Caco-2 (cell line): ENCODE measurements around the gene SLC4A1. TPM values are rescaled to one million over a fixed set of nuclear protein-coding genes. Genes with fewer than 3 reads are reported as not detected.

ENCODE experiments used
- BruUV-seq: library from RNA; stranded (reverse); fragments of 400-500 nt; replicated peaks from 2 replicates; lab custom pipeline; 2021; lab: Mats Ljungman, UMichigan
- CTCF ChIA-PET: fragments of 300-600 bp; sonication (Branson Sonifier 250); formaldehyde crosslinking; loops from one replicate; lab custom pipeline; 2022; ENCODE audit warnings: antibody characterized with exemption; lab: Charles Lee
- POLR2A ChIA-PET: fragments of 300-600 bp; sonication (Branson Sonifier 250); formaldehyde crosslinking; loops from one replicate; lab custom pipeline; 2022; ENCODE audit warnings: antibody characterized with exemption; lab: Charles Lee
- DNase-seq, 2 experiments: peaks; one replicate each; pipeline versions ENCODE4 v3.0.0 to v3.0.0-alpha.2; 2020 to 2022
- H3K27me3 ChIP-seq: replicated peaks from 2 replicates; pipeline ENCODE4 v1.6.0; 2011; ENCODE audit warnings: low read length; ENCODE audit not compliant: control insufficient read depth, insufficient read depth
- H3K36me3 ChIP-seq: 2 replicates; pipeline ENCODE4 v1.5.1; 2011; ENCODE audit warnings: low read length; ENCODE audit not compliant: control insufficient read depth, insufficient read depth
- H3K4me1 ChIP-seq: fragments of 250-450 bp; sonication (Bioruptor Pico); 2 replicates; pipeline ENCODE4 v1.5.1; 2020; ENCODE audit warnings: mild to moderate bottlenecking
- H3K4me3 ChIP-seq: 2 replicates; pipeline ENCODE4 v1.5.1; 2011; ENCODE audit warnings: low read depth, mild to moderate bottlenecking, control low read depth, low read length
- H3K9me3 ChIP-seq: fragments of 250-450 bp; sonication (Bioruptor Pico); 2 replicates; pipeline ENCODE4 v1.5.1; 2020; ENCODE audit warnings: mild to moderate bottlenecking, moderate library complexity
- H3K27ac Mint-ChIP-seq: one replicate; pipeline ENCODE4 v1.8.0; 2022; ENCODE audit warnings: mixed read lengths; ENCODE audit not compliant: unreplicated experiment
- H3K27me3 Mint-ChIP-seq: one replicate; pipeline ENCODE4 v1.8.0; 2022; ENCODE audit warnings: mixed read lengths; ENCODE audit not compliant: insufficient read depth, unreplicated experiment
- H3K36me3 Mint-ChIP-seq: one replicate; pipeline ENCODE4 v1.8.0; 2022; ENCODE audit warnings: mild to moderate bottlenecking, mixed read lengths; ENCODE audit not compliant: insufficient read depth, unreplicated experiment
- H3K4me1 Mint-ChIP-seq: one replicate; pipeline ENCODE4 v1.8.0; 2022; ENCODE audit warnings: low read depth, mixed read lengths; ENCODE audit not compliant: unreplicated experiment
- H3K4me3 Mint-ChIP-seq: one replicate; pipeline ENCODE4 v1.8.0; 2022; ENCODE audit warnings: mild to moderate bottlenecking, moderate library complexity, mixed read lengths; ENCODE audit not compliant: unreplicated experiment
- H3K9me3 Mint-ChIP-seq: one replicate; pipeline ENCODE4 v1.8.0; 2022; ENCODE audit warnings: mixed read lengths; ENCODE audit not compliant: unreplicated experiment
- intact Hi-C: fragments of 100-400 bp; cut with micrococcal nuclease; formaldehyde crosslinking; loops from one replicate; pipeline ENCODE4 v1.10.0; 2022; ENCODE audit not compliant: unreplicated experiment
- total RNA-seq: library from RNA; stranded (reverse); gene quantifications from 2 replicates; pipeline ENCODE4 v1.2.3, GENCODE V29; 2022
- TF ChIP-seq, protein P1 (sequence below), 2 experiments: fragments of 200-600 bp in 1 of 2; IDR thresholded peaks; 1 replicate in 1 of 2; 2 replicates in 1 of 2; pipeline versions ENCODE4 v1.5.1 to v1.8.0; 2011 to 2022; ENCODE audit warnings: antibody characterized with exemption in 1 of 2, control low read depth in 1 of 2, inconsistent platforms in 1 of 2, low read depth in 1 of 2, low read length in 1 of 2, mild to moderate bottlenecking in 1 of 2, moderate library complexity in 1 of 2; ENCODE audit not compliant: insufficient read depth in 1 of 2, severe bottlenecking in 1 of 2, unreplicated experiment in 1 of 2

SLC4A1 gene
- total RNA-seq, 1 experiment from 2014 or later: not detected

DNA sequence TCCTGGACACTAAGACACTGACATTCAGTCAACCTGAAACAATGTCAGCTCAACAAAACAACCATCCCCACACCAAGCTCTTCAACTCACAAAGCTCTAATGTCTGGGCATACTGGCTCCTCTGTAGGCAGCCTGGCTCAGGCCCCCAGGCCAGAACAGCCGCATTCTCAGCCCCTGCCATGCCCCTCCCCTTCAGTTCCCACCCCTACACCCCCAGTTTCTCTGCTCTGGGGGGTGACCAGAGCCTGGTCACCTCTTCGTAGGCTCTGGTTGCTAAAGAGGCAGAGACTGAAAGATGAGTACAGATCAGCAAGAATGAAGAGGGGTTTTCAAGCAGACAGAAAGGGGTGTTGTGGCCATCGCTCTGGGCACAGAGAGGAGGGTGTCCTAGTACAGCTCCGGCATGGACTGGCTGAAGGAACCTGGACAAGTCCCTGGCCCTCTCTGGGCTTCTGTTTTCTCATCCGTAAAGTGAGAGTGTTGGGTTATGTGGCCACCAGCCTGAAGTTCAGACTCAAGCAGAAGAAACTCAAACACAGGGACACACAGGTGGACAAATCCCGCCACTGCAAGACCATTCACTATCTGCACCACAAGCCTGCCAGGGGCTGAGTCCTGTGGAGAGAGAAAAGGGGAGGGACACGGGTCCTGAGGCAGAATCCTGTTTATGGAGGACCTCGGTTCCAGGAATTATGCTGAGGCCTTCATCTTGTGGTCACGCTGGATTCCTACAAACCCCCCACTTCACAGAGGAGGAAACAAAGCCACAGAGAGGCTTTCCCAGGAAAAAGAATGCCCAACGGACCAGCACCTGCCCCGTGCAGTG lies 987 bp upstream of the SLC4A1 start:
- no peaks in the 10 kb centered on the region for H3K9me3 ChIP-seq
- intact Hi-C loops: no loop called here
- Mint-ChIP-seq H3K9me3 (no peaks in the 10 kb centered on the region), H3K36me3 (no peaks in the 10 kb centered on the region), H3K27me3 (no peaks in the 10 kb centered on the region), H3K27ac (no peak overlapping the region), H3K4me1 (peaks cover 3% of the 10 kb centered on the region), H3K4me3 (no peak overlapping the region)
- no TSS peak for BruUV-seq
- TF ChIP-seq, protein P1, sequence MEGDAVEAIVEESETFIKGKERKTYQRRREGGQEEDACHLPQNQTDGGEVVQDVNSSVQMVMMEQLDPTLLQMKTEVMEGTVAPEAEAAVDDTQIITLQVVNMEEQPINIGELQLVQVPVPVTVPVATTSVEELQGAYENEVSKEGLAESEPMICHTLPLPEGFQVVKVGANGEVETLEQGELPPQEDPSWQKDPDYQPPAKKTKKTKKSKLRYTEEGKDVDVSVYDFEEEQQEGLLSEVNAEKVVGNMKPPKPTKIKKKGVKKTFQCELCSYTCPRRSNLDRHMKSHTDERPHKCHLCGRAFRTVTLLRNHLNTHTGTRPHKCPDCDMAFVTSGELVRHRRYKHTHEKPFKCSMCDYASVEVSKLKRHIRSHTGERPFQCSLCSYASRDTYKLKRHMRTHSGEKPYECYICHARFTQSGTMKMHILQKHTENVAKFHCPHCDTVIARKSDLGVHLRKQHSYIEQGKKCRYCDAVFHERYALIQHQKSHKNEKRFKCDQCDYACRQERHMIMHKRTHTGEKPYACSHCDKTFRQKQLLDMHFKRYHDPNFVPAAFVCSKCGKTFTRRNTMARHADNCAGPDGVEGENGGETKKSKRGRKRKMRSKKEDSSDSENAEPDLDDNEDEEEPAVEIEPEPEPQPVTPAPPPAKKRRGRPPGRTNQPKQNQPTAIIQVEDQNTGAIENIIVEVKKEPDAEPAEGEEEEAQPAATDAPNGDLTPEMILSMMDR (IDR thresholded peaks at IDR 0.05; ENCODE audit: insufficient read depth in 1 of 2, low read depth in 1 of 2, low read length in 1 of 2, severe bottlenecking in 1 of 2, unreplicated experiment in 1 of 2): no peak
- CTCF ChIA-PET: interaction anchor here (1.0 kb wide), 1 partner anchor 58 kb away, joined by 3 read pairs; no protein-coding TSS in a partner anchor
- H3K36me3 ChIP-seq: no peaks in the 10 kb centered on the region
- H3K4me3 ChIP-seq: no peak overlapping the region
- POLR2A ChIA-PET: no interaction called here
- no peak for DNase-seq
- no peaks in the 10 kb centered on the region for H3K4me1 ChIP-seq
- no peaks in the 10 kb centered on the region for H3K27me3 ChIP-seq

DNA sequence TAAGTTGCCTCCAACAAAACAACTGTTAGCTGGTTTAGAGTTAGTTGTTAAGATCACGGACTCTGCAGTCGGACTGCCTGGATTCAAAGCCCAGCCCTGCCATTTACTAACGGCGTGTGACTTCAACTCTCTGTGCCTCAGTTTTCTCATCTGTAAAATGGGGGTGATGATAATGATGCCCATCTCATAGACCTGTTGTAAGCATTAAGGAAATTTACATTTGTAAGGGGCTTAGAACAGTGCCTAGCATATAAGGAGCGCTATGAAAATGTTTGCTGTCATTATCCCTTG lies 825 bp downstream of the SLC4A1 start:
- Histone ChIP-seq H3K4me3 (no peak overlapping the region), H3K4me1 (no peaks in the 10 kb centered on the region), H3K9me3 (no peaks in the 10 kb centered on the region), H3K27me3 (no peaks in the 10 kb centered on the region), H3K36me3 (no peaks in the 10 kb centered on the region)
- H3K27ac Mint-ChIP-seq: no peak overlapping the region
- H3K9me3 Mint-ChIP-seq: no peaks in the 10 kb centered on the region
- H3K36me3 Mint-ChIP-seq: no peaks in the 10 kb centered on the region
- no TSS peak for BruUV-seq
- peaks cover 8% of the 10 kb centered on the region for H3K27me3 Mint-ChIP-seq
- intact Hi-C loops: no loop called here
- CTCF ChIA-PET: no interaction called here
- no peaks in the 10 kb centered on the region for H3K4me1 Mint-ChIP-seq
- POLR2A ChIA-PET: no interaction called here
- TF ChIP-seq, protein P1 (IDR thresholded peaks at IDR 0.05; ENCODE audit: insufficient read depth in 1 of 2, low read depth in 1 of 2, low read length in 1 of 2, severe bottlenecking in 1 of 2, unreplicated experiment in 1 of 2): no peak
- DNase-seq: no peak
- H3K4me3 Mint-ChIP-seq: no peak overlapping the region

DNA sequence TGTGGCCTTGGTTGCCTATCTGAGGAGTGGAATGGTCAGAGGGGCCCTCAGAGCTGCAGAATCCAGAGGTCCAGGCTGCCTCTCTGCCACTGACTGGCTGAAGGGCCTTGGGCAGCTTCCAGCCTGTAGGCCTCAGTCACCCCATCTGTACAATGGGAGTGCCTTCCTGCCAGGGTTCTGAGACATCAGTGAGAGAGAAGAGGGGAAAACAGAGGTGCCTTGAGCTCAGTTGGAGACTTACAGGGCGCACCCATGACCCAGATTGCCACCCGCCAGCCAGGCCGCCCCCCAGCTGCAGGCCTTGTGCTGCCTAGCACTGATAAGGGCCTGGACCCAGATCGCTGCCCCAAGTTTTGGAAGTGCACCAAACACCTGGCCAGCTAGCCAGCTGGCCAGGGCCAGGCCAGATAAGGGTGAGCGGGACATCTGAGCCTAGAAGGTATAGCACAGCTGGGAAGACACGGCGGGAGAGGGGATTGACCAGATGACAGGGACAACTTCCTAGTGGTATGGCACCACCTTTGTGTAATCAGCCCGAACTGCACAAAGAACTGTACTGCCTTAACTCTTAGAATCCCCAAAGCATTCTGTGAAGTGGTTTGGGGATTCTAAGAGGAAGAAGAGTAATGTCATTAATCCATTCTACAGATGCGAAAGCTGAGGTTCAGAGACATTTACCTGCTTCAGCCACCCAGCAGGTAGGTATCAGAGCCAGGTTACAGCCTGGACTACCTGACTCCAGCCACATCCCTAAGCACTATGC lies 1.4 kb downstream of the SLC4A1 start:
- Histone ChIP-seq H3K4me3 (no peak overlapping the region), H3K4me1 (no peaks in the 10 kb centered on the region), H3K9me3 (no peaks in the 10 kb centered on the region), H3K36me3 (no peaks in the 10 kb centered on the region), H3K27me3 (no peaks in the 10 kb centered on the region)
- BruUV-seq: no TSS peak
- Mint-ChIP-seq H3K9me3 (no peaks in the 10 kb centered on the region), H3K27me3 (peaks cover 8% of the 10 kb centered on the region), H3K4me3 (no peak overlapping the region), H3K36me3 (no peaks in the 10 kb centered on the region), H3K4me1 (no peaks in the 10 kb centered on the region), H3K27ac (no peak overlapping the region)
- CTCF ChIA-PET: interaction anchor here (0.6 to 1.2 kb wide), 2 partner anchors 18 to 45 kb away, joined by 4 read pairs; no protein-coding TSS in a partner anchor
- no peak for DNase-seq
- POLR2A ChIA-PET: no interaction called here
- TF ChIP-seq, protein P1 (IDR thresholded peaks at IDR 0.05; ENCODE audit: insufficient read depth in 1 of 2, low read depth in 1 of 2, low read length in 1 of 2, severe bottlenecking in 1 of 2, unreplicated experiment in 1 of 2): no peak
- intact Hi-C loops: no loop called here
